ENCODE data around the gene RNU7-1.

Gene RNU7-1

GRCh38 chr12:6954316-6955107 lies 10.9 kb downstream of the RNU7-1 start:
- DNase-seq: no peak

GRCh38 chr12:6955108-6956020 lies 11.7 kb downstream of the RNU7-1 start:
- DNase-seq: no peak

GRCh38 chr12:6956021-6956727 lies 12.6 kb downstream of the RNU7-1 start:
- DNase-seq: no peak

GRCh38 chr12:6957151-6957701 lies 13.6 kb downstream of the RNU7-1 start:
- DNase-seq: no peak

- no peak for DNase-seq
These were observed 14.4 kb downstream of the RNU7-1 start for GRCh38 chr12:6957741-6958608.

- no peak for DNase-seq
These were observed 15.0 kb downstream of the RNU7-1 start for GRCh38 chr12:6958609-6959057.

- DNase-seq: no peak
These were observed 15.6 kb downstream of the RNU7-1 start for GRCh38 chr12:6959058-6959804.

- no peak for DNase-seq
These were observed 16.4 kb downstream of the RNU7-1 start for GRCh38 chr12:6959805-6960592.

GRCh38 chr12:6960593-6961277 lies 17.1 kb downstream of the RNU7-1 start:
- DNase-seq: no peak

- DNase-seq: no peak
These were observed 17.7 kb downstream of the RNU7-1 start for GRCh38 chr12:6961278-6961694.

- no peak for DNase-seq
These were observed 18.2 kb downstream of the RNU7-1 start for GRCh38 chr12:6961695-6962284.

- DNase-seq: no peak
These were observed 18.8 kb downstream of the RNU7-1 start for GRCh38 chr12:6962285-6963015.

- no peak for DNase-seq
These were observed 19.6 kb downstream of the RNU7-1 start for GRCh38 chr12:6963016-6963731.

GRCh38 chr12:6963791-6964413 lies 20.3 kb downstream of the RNU7-1 start:
- DNase-seq: no peak

- DNase-seq: no peak
These were observed 21.0 kb downstream of the RNU7-1 start for GRCh38 chr12:6964605-6965025.

GRCh38 chr12:6965026-6965661 lies 21.5 kb downstream of the RNU7-1 start:
- DNase-seq: peak; percentile 52 to 78

- DNase-seq: no peak
These were observed 22.1 kb downstream of the RNU7-1 start for GRCh38 chr12:6965714-6966113.
